ENCODE results near the gene ASCC2. TPM values are rescaled to one million over a fixed set of nuclear protein-coding genes. Genes with fewer than 3 reads are reported as not detected.

Gene ASCC2
- 26.9 and 38.4 TPM in 2 replicates for total RNA-seq

GRCh38 chr22:29837741-29838598 is at the start of gene ASCC2:
ASCC2 (minus strand) TSS chr22:29838274; CDS start chr22:29832325, 5,949 bp downstream.

GRCh38 chr22:29883045-29883774 is 45.1 kb upstream of the ASCC2 start, which contains the start of gene MTMR3:
MTMR3 (plus strand) TSS chr22:29883174; CDS start chr22:29971060, 87,886 bp downstream.

GRCh38 chr22:29767171-29768051 is 70.7 kb downstream of the ASCC2 start, which contains the start of gene UQCR10:
UQCR10 (plus strand) TSS chr22:29767369; CDS start chr22:29767399, 30 bp downstream.

GRCh38 chr22:29766632-29767170 is 71.4 kb downstream of the ASCC2 start, which contains the start of gene ZMAT5:
ZMAT5 (minus strand) TSS chr22:29767007; CDS start chr22:29748544, 18,463 bp downstream.

Other genes with a start within 250 kb of the ASCC2 start
- gene NF2, start 234.6 kb downstream of the ASCC2 start, total RNA-seq, result 74.8 and 93.8 TPM in 2 replicates
- not detected in 2 replicates for gene CABP7, start 118.3 kb downstream of the ASCC2 start, total RNA-seq
- gene ZMAT5, start 71.3 kb downstream of the ASCC2 start, total RNA-seq, result 28.4 and 34.5 TPM in 2 replicates
- 69.5 and 84.6 TPM in 2 replicates for gene UQCR10, start 70.9 kb downstream of the ASCC2 start, total RNA-seq
- 38.7 and 39.0 TPM in 2 replicates for gene MTMR3, start 44.9 kb upstream of the ASCC2 start, total RNA-seq
- gene HORMAD2, start 242.2 kb upstream of the ASCC2 start, total RNA-seq, result 0.15 TPM in 1 of 2 replicates, not detected in the other

Data from smooth muscle cell of trachea (primary cell).